Neural cell (in vitro differentiated cells): ENCODE measurements around the gene OR2T11.

ENCODE experiments used
- CTCF ChIP-seq: fragments of 450-650 bp; IDR thresholded peaks from 2 replicates; pipeline ENCODE4 v1.5.1; 2014; ENCODE audit warnings: antibody characterized with exemption, mild to moderate bottlenecking, moderate library complexity; ENCODE audit not compliant: poor library complexity, severe bottlenecking
- EZH2 ChIP-seq: fragments of 200-600, 300-800 bp; shearing (Covaris generic), sonication (generic); IDR thresholded peaks from 2 replicates; pipeline ENCODE4 v1.6.1; 2014; ENCODE audit warnings: antibody characterized with exemption, low read length, borderline replicate concordance, mild to moderate bottlenecking; ENCODE audit not compliant: insufficient read depth, poor library complexity, severe bottlenecking
- POLR2AphosphoS5 ChIP-seq: IDR thresholded peaks from 2 replicates; pipeline ENCODE4 v1.6.1; 2012

GRCh38 chr1:248596615-248597014 lies 38.3 kb downstream of the OR2T11 start:
- no peak for TF ChIP-seq EZH2
- no peak for TF ChIP-seq CTCF
- TF ChIP-seq POLR2AphosphoS5 = no peak
